OCI-LY7 (cell line): ENCODE data around the gene SMYD3.

Experiments used
- EZH2phosphoT487 ChIP-seq: fragments of 200-600 bp; sonication (generic); IDR thresholded peaks from 2 replicates; pipeline ENCODE4 v1.6.1; 2018; ENCODE audit warnings: low read depth, borderline replicate concordance, mild to moderate bottlenecking, mixed run types, antibody characterized with exemption, low read length, moderate library complexity, mixed read lengths
- TF ChIP-seq, protein P1 (sequence below): fragments of 200-600 bp; sonication (generic); conservative IDR thresholded peaks from 2 replicates; pipeline ENCODE4 v1.5.1; 2014; ENCODE audit warnings: mild to moderate bottlenecking, antibody characterized with exemption, low read length, moderate library complexity, mixed read lengths

DNA sequence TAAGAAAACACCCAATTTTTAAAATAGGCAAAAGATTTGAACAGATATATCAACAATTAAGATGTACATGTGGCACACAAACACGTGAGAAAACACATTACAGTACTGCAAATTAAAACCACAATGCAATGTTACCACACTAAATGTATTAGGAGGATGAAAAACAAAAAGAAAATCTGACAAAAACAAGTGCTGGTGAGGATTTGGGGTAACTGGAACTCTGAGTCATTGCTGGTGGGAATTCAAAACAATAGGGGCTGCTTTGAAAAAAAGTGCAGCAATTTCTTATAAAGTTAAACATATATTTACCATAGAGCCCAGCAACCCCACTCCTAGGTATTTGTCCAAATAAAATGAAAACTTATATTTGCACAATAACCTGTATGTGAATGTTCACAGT is 614.1 kb downstream of the SMYD3 start:
- TF ChIP-seq, protein P1, sequence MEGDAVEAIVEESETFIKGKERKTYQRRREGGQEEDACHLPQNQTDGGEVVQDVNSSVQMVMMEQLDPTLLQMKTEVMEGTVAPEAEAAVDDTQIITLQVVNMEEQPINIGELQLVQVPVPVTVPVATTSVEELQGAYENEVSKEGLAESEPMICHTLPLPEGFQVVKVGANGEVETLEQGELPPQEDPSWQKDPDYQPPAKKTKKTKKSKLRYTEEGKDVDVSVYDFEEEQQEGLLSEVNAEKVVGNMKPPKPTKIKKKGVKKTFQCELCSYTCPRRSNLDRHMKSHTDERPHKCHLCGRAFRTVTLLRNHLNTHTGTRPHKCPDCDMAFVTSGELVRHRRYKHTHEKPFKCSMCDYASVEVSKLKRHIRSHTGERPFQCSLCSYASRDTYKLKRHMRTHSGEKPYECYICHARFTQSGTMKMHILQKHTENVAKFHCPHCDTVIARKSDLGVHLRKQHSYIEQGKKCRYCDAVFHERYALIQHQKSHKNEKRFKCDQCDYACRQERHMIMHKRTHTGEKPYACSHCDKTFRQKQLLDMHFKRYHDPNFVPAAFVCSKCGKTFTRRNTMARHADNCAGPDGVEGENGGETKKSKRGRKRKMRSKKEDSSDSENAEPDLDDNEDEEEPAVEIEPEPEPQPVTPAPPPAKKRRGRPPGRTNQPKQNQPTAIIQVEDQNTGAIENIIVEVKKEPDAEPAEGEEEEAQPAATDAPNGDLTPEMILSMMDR, result no peak
- TF ChIP-seq EZH2phosphoT487, result no peak
